ENCODE data around the gene TPPP3. TPM values are rescaled to one million over a fixed set of nuclear protein-coding genes. Genes with fewer than 3 reads are reported as not detected.
A peak's percentile ranks its signal among the peaks of the same experiment; 100 is the strongest.

TPPP3 gene
- total and polyA plus RNA-seq, 9 of the 15 experiments (the other 6 are each of a cell fraction or from before 2014, with no cell fraction given), result 0.13 to 0.50 (median 0.36) TPM; not detected in 2

DNA sequence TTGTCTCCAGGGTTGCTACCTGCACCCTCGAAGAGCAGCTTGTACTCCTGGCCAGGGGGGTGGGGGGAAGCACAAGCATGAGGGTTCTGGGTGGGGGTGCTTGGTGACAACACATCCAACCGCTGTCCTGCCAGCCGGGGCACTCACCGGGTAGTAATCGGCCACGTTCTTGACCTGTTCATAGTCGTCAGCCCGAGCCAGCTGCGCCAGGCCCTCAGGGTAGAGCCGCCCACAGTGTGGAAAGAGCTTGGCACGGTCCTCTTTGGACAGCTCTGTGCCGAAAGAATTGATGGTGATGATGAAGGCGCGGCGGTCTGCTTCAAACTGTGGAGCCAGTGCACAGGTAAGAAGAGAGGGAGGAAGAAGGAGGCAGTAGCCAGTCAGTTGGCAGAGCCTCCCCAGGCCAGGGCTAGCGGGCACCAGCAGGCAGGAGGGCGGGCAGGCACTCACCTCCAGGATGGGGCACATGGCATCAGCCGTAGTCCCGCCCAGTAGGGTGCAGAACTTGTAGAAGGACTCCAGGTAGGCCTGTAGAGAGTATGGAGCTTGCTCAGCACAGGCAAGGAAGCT, 45.6 kb upstream of the TPPP3 start:
- TF ChIP-seq ZBTB7A (IDR thresholded peaks at IDR 0.05; ENCODE audit: borderline replicate concordance, control insufficient read depth, low read depth, low read length), result no peak
- ChIA-PET POLR2A (interaction anchor here (0.6 kb wide), 1 partner anchor 26 kb away, joined by 3 read pairs; no protein-coding TSS in a partner anchor), CTCF (ENCODE audit: low intra/inter-chr PET ratio) (no interaction called here)
- H3K9ac ChIP-seq (ENCODE audit: insufficient read depth in 1 of 2, low read depth in 2 of 2, low read length in 2 of 2), result no peak overlapping the region
- H3K4me3 ChIP-seq, result no peak overlapping the region
- H3K9me3 ChIP-seq (replicated peaks; ENCODE audit: control insufficient read depth, insufficient read depth, low read depth, low read length), result no peaks in the 10 kb centered on the region
- WGBS (ENCODE audit: insufficient coverage, low coverage, missing lambda C conversion rate), result 86% methylated on average over 14 of the region's 19 CpGs
- FAIRE-seq, result no peak
- no peak for ATAC-seq
- no TSS peak for BruUV-seq (replicated peaks)
- in situ Hi-C loops (cut with MboI) (no loop called here), intact Hi-C loops (cut with micrococcal nuclease) (no loop called here)
- H2AFZ ChIP-seq (ENCODE audit: low read depth, low read length), result no peak overlapping the region
- no peaks in the 10 kb centered on the region for H3K27me3 ChIP-seq (ENCODE audit: control insufficient read depth in 2 of 2, insufficient read depth in 2 of 2, low read length in 2 of 2)
- H4K20me1 ChIP-seq (replicated peaks; ENCODE audit: control insufficient read depth, insufficient read depth, low read length), result peaks cover 6% of the 10 kb centered on the region; the same call in 1 of the 2 replicates
- DNase-seq (ENCODE audit: extremely low read depth in 1 of 4, low spot score in 3 of 4), result no peak
- H3K36me3 ChIP-seq (ENCODE audit: control insufficient read depth, insufficient read depth, low read length), result peaks cover 41% of the 10 kb centered on the region; the same call in 2 of the 3 replicates
- H3K9me1 ChIP-seq (ENCODE audit: control insufficient read depth, insufficient read depth, low read length), result no peaks in the 10 kb centered on the region
- H3K4me2 ChIP-seq (ENCODE audit: insufficient read depth, low read length), result no peak overlapping the region
- H3K4me1 ChIP-seq (replicated peaks in 1 of 2; ENCODE audit: control insufficient read depth in 2 of 2, insufficient read depth in 2 of 2, low read length in 2 of 2), result peaks cover 0 to 21% of the 10 kb centered on the region in 2 experiments; a peak in 1 of 5 replicates
- no peak overlapping the region for H3K27ac ChIP-seq (ENCODE audit: extremely low read depth, low read depth, low read length)
- no peaks in the 10 kb centered on the region for H3K79me2 ChIP-seq (ENCODE audit: control insufficient read depth, insufficient read depth, low read length)

DNA sequence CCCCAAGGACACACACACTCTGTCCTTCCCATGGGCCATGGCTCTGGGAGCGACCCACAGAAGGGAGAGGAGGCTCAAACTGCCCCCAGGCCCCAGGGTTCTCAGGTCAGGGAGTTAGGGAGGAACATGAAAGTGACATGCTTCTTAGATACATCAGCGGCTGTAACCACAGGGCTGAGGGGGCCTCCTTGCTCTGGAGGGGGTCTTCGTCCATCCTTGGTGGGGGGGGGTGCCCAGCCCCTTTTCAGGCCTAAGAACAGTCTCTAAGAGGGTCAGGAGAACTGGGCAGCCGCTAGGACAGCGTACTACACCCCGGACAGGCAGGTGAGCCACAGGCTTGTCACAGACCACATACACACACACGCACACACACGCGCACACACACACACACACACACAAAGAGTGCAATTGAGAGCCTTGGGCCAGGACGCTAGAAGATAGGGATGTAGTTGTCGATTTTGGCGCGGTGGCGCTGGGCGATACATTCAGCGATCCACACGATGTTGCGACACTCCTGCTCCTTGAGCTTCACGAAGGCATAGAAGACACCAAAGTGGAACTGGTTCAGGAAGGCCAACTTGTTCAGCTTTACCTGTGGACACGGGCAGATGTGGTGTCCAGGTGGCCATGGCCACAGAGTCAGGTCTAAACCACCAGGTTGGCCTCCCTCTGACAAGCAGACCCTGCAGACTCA, 44.9 kb upstream of the TPPP3 start:
- Histone ChIP-seq H3K4me2 (ENCODE audit: insufficient read depth, low read length) (no peak overlapping the region), H3K4me1 (replicated peaks in 1 of 2; ENCODE audit: control insufficient read depth in 2 of 2, insufficient read depth in 2 of 2, low read length in 2 of 2) (peaks cover 0 to 21% of the 10 kb centered on the region in 2 experiments; a peak in 1 of 5 replicates), H4K20me1 (replicated peaks; ENCODE audit: control insufficient read depth, insufficient read depth, low read length) (0 out of 2 replicates have a peak, but pooled peaks cover 3% of the 10 kb centered on the region), H2AFZ (ENCODE audit: low read depth, low read length) (no peak overlapping the region), H3K27me3 (ENCODE audit: control insufficient read depth in 2 of 2, insufficient read depth in 2 of 2, low read length in 2 of 2) (no peaks in the 10 kb centered on the region), H3K9me3 (replicated peaks; ENCODE audit: control insufficient read depth, insufficient read depth, low read depth, low read length) (no peaks in the 10 kb centered on the region), H3K27ac (ENCODE audit: extremely low read depth, low read depth, low read length) (no peak overlapping the region), H3K79me2 (ENCODE audit: control insufficient read depth, insufficient read depth, low read length) (no peaks in the 10 kb centered on the region), H3K9ac (ENCODE audit: insufficient read depth in 1 of 2, low read depth in 2 of 2, low read length in 2 of 2) (no peak overlapping the region), H3K4me3 (no peak overlapping the region), H3K9me1 (ENCODE audit: control insufficient read depth, insufficient read depth, low read length) (peaks cover 2% of the 10 kb centered on the region), H3K36me3 (ENCODE audit: control insufficient read depth, insufficient read depth, low read length) (peaks cover 39% of the 10 kb centered on the region; the same call in 2 of the 3 replicates)
- intact Hi-C loops (cut with micrococcal nuclease) (no loop called here), in situ Hi-C loops (cut with MboI) (no loop called here)
- POLR2A ChIA-PET, result no interaction called here
- TF ChIP-seq, protein P1, sequence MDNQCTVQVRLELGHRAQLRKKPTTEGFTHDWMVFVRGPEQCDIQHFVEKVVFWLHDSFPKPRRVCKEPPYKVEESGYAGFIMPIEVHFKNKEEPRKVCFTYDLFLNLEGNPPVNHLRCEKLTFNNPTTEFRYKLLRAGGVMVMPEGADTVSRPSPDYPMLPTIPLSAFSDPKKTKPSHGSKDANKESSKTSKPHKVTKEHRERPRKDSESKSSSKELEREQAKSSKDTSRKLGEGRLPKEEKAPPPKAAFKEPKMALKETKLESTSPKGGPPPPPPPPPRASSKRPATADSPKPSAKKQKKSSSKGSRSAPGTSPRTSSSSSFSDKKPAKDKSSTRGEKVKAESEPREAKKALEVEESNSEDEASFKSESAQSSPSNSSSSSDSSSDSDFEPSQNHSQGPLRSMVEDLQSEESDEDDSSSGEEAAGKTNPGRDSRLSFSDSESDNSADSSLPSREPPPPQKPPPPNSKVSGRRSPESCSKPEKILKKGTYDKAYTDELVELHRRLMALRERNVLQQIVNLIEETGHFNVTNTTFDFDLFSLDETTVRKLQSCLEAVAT (IDR thresholded peaks at IDR 0.05), result peak in 1 of 2 experiments; percentile 73; a peak in 1 of 4 replicates
- TF ChIP-seq TAL1 (IDR thresholded peaks at IDR 0.05) (no peak), CEBPG (CRISPR knock-in tag; IDR thresholded peaks at IDR 0.05) (0 out of 2 replicates have a peak, but pooled peaks have one; percentile 30), CEBPG (tag; conservative IDR thresholded peaks at IDR 0.05 in 1 of 2, IDR thresholded peaks at IDR 0.05 in 1 of 2) (no peak), CEBPB (tag; IDR thresholded peaks at IDR 0.05) (peak; percentile 68)
- 91% methylated on average over 17 of the region's 20 CpGs for WGBS (ENCODE audit: insufficient coverage, low coverage, missing lambda C conversion rate)
- BruUV-seq (replicated peaks), result TSS peak; percentile 85
- CTCF ChIA-PET (ENCODE audit: low intra/inter-chr PET ratio), result no interaction called here
- FAIRE-seq (no peak), ATAC-seq (no peak), DNase-seq (ENCODE audit: extremely low read depth in 1 of 4, low spot score in 3 of 4) (no peak)

Data from K562 (cell line).